NCI-H1436 treated with DMSO at 0.1 percent for 48 hours (cell line): ENCODE data around the gene IFT25.
"Not testable (repeated sequence)": the region's sequence is repeated elsewhere in the genome, so short reads cannot be mapped to it uniquely, and the experiment has no call there.

Source experiments
- DNase-seq: peaks from one replicate; lab custom pipeline; 2025; lab: John Stamatoyannopoulos, UW

IFT25 gene

GRCh38 chr1:53889304-53890298 is 55.9 kb downstream of the IFT25 start, which contains the start of gene YIPF1:
TSS of gene YIPF1 (minus strand) at chr1:53889797. CDS start at chr1:53888937, 860 bp downstream.
- peak; percentile 13 for DNase-seq

DNA sequence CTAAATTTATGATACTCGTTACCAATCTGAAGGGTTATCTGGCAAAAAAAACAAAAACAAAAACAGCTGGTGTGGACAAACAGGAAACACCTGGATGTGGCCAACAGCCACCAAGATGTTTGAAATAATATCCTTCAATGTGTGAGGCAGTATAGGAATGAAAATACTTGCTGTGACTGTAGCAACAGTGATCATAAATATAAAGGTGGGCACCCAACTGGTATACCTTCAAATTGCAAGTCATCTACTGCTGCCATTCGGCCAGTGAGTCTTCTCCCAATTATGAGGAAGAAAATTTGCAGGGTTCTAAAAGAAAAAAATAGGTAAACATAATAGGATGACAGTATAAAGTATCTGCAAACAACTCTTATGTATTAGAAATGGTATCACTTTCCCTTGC is 56.8 kb downstream of the IFT25 start:
- no peak for DNase-seq

GRCh38 chr1:53883600-53883999 is 61.9 kb downstream of the IFT25 start:
- DNase-seq, result not testable (repeated sequence)

- not testable (repeated sequence) for DNase-seq
Measured at GRCh38 chr1:53881853-53882252, 63.6 kb downstream of the IFT25 start.

- DNase-seq, result no peak
Measured at GRCh38 chr1:53878492-53879105, 66.9 kb downstream of the IFT25 start.

DNA sequence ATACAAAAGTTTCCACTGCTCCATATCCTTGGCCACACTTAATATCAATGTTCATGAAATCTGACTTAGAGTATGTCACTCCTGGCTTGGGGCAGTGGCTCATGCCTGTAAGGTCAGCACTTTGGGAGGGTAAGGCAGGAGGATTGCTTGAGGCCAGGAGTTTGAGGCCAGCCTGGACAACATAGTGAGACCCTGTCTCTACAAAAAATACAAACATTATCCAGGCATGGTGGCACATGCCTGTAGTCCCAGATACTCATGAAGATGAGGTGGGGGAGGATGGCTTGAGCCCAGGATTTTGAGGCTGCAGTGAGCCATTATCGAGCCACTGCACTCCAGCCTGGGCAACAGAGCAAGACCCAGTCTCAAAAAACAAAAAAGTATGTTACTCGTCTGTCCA is 70.3 kb downstream of the IFT25 start:
- not testable (repeated sequence) for DNase-seq

GRCh38 chr1:53871773-53872484 is 73.6 kb downstream of the IFT25 start:
- DNase-seq, result no peak
